GM10266 (cell line): ENCODE results near the gene MFAP4.

Experiments
- DNase-seq: peaks from one replicate; pipeline ENCODE4 v3.0.0; 2012; ENCODE audit errors: extremely low spot score
- CTCF ChIP-seq: IDR thresholded peaks from 2 replicates; pipeline ENCODE4 v1.5.1; 2012; ENCODE audit warnings: mild to moderate bottlenecking, low read depth; ENCODE audit not compliant: control insufficient read depth, insufficient read depth; ENCODE audit errors: missing control alignments

MFAP4 gene

GRCh38 chr17:19409509-19409908 lies 22.5 kb upstream of the MFAP4 start:
- no peak for DNase-seq
- TF ChIP-seq CTCF: no peak

GRCh38 chr17:19409066-19409465 lies 22.1 kb upstream of the MFAP4 start:
- TF ChIP-seq CTCF: no peak
- no peak for DNase-seq

- DNase-seq: no peak
- no peak for TF ChIP-seq CTCF
These were observed 21.3 kb upstream of the MFAP4 start for GRCh38 chr17:19408346-19408710.

- no peak for TF ChIP-seq CTCF
- no peak for DNase-seq
These were observed 20.8 kb upstream of the MFAP4 start for GRCh38 chr17:19407601-19408345.

- no peak for DNase-seq
- no peak for TF ChIP-seq CTCF
These were observed 18.1 kb upstream of the MFAP4 start for GRCh38 chr17:19405114-19405513.

- DNase-seq: no peak
- TF ChIP-seq CTCF: no peak
These were observed 17.3 kb upstream of the MFAP4 start for GRCh38 chr17:19404264-19404663.

GRCh38 chr17:19403021-19403420 lies 16.0 kb upstream of the MFAP4 start:
- TF ChIP-seq CTCF: no peak
- DNase-seq: no peak
